H9 (cell line): Measurements from ENCODE around the gene NGRN. TPM values are rescaled to one million over a fixed set of nuclear protein-coding genes. Genes with fewer than 3 reads are reported as not detected.
"Not testable (repeated sequence)": the region's sequence is repeated elsewhere in the genome, so short reads cannot be mapped to it uniquely, and the experiment has no call there.

Experiments
- DNase-seq: peaks from one replicate; pipeline ENCODE4 v3.0.0-alpha.2; 2017
- H2AFZ ChIP-seq: one replicate; pipeline ENCODE4 v1.6.1; 2013; ENCODE audit warnings: mild to moderate bottlenecking, low read length, control low read depth, moderate library complexity
- H2AK5ac ChIP-seq: 2 replicates; pipeline ENCODE4 v1.6.1; 2013; ENCODE audit warnings: low read length, control low read depth, mixed read lengths; ENCODE audit not compliant: insufficient read length
- H2BK120ac ChIP-seq: one replicate; pipeline ENCODE4 v1.6.1; 2013; ENCODE audit warnings: low read depth, mild to moderate bottlenecking, low read length, control low read depth, inconsistent platforms; ENCODE audit not compliant: poor library complexity, severe bottlenecking
- H2BK12ac ChIP-seq: 2 replicates; pipeline ENCODE4 v1.6.1; 2013; ENCODE audit warnings: low read length, control low read depth, mixed read lengths, low read depth; ENCODE audit not compliant: insufficient read length
- H2BK15ac ChIP-seq: 2 replicates; pipeline ENCODE4 v1.6.1; 2013; ENCODE audit warnings: low read depth, low read length, control low read depth
- H2BK20ac ChIP-seq: one replicate; pipeline ENCODE4 v1.6.1; 2013; ENCODE audit warnings: low read depth, mild to moderate bottlenecking, low read length, control low read depth, inconsistent platforms; ENCODE audit not compliant: poor library complexity, severe bottlenecking
- H2BK5ac ChIP-seq: 2 replicates; pipeline ENCODE4 v1.6.1; 2013; ENCODE audit warnings: low read length, control low read depth, mixed read lengths; ENCODE audit not compliant: insufficient read length
- H3K14ac ChIP-seq: 2 replicates; pipeline ENCODE4 v1.6.1; 2013; ENCODE audit warnings: low read length, control low read depth; ENCODE audit not compliant: insufficient read depth
- H3K18ac ChIP-seq: 2 replicates; pipeline ENCODE4 v1.6.1; 2013; ENCODE audit warnings: low read depth, mild to moderate bottlenecking, mixed read lengths, low read length, control low read depth; ENCODE audit not compliant: insufficient read length
- H3K23ac ChIP-seq: 2 replicates; pipeline ENCODE4 v1.6.1; 2013; ENCODE audit warnings: low read length, control low read depth, mixed read lengths, low read depth; ENCODE audit not compliant: insufficient read length
- H3K23me2 ChIP-seq: 2 replicates; pipeline ENCODE4 v1.6.1; 2013; ENCODE audit warnings: low read depth, mild to moderate bottlenecking, mixed read lengths, low read length, control low read depth; ENCODE audit not compliant: insufficient read length, poor library complexity, severe bottlenecking
- H3K27ac ChIP-seq: 2 replicates; pipeline ENCODE4 v1.5.1; 2013; ENCODE audit warnings: low read length, control low read depth, mixed read lengths, low read depth; ENCODE audit not compliant: insufficient read length
- H3K27me3 ChIP-seq: 2 replicates; pipeline ENCODE4 v1.6.1; 2013; ENCODE audit warnings: low read length, control low read depth, inconsistent platforms; ENCODE audit not compliant: insufficient read depth
- H3K4ac ChIP-seq: 2 replicates; pipeline ENCODE4 v1.6.1; 2013; ENCODE audit warnings: low read depth, mild to moderate bottlenecking, control low read depth, inconsistent platforms, low read length, moderate library complexity
- H3K4me1 ChIP-seq: 2 replicates; pipeline ENCODE4 v1.6.1; 2013; ENCODE audit warnings: low read length, control low read depth, inconsistent platforms; ENCODE audit not compliant: insufficient read depth
- H3K4me2 ChIP-seq: 2 replicates; pipeline ENCODE4 v1.6.1; 2013; ENCODE audit warnings: low read length, control low read depth, mixed read lengths; ENCODE audit not compliant: insufficient read length, insufficient read depth
- H3K56ac ChIP-seq: 2 replicates; pipeline ENCODE4 v1.6.1; 2013; ENCODE audit warnings: low read depth, mild to moderate bottlenecking, mixed read lengths, low read length, control low read depth; ENCODE audit not compliant: insufficient read length
- H3K79me1 ChIP-seq: 2 replicates; pipeline ENCODE4 v1.6.1; 2013; ENCODE audit warnings: low read depth, mild to moderate bottlenecking, moderate library complexity, low read length, control low read depth, inconsistent platforms; ENCODE audit not compliant: insufficient read depth, poor library complexity, severe bottlenecking
- H3K79me2 ChIP-seq: 2 replicates; pipeline ENCODE4 v1.6.1; 2013; ENCODE audit warnings: low read length, control low read depth, inconsistent platforms; ENCODE audit not compliant: insufficient read depth
- H3K9ac ChIP-seq: 2 replicates; pipeline ENCODE4 v1.6.1; 2013; ENCODE audit warnings: low read length, control low read depth, mixed read lengths; ENCODE audit not compliant: insufficient read length; ENCODE audit errors: extremely low read depth
- H3K9me3 ChIP-seq: one replicate; pipeline ENCODE4 v1.6.1; 2013; ENCODE audit warnings: low read depth, low read length, inconsistent platforms; ENCODE audit not compliant: control insufficient read depth
- H3T11ph ChIP-seq: one replicate; pipeline ENCODE4 v1.6.1; 2013; ENCODE audit warnings: mild to moderate bottlenecking, low read length, control low read depth, inconsistent platforms
- H4K20me1 ChIP-seq: one replicate; pipeline ENCODE4 v1.6.1; 2013; ENCODE audit not compliant: control insufficient read depth, insufficient read length, insufficient read depth
- H4K5ac ChIP-seq: 2 replicates; pipeline ENCODE4 v1.6.1; 2013; ENCODE audit warnings: low read depth, mild to moderate bottlenecking, mixed read lengths, low read length, control low read depth; ENCODE audit not compliant: insufficient read length
- H4K8ac ChIP-seq: replicated peaks from 2 replicates; pipeline ENCODE4 v1.6.1; 2013; ENCODE audit warnings: low read length, control low read depth, mixed read lengths, low read depth; ENCODE audit not compliant: insufficient read length
- H4K91ac ChIP-seq: 2 replicates; pipeline ENCODE4 v1.6.1; 2013; ENCODE audit warnings: low read depth, mild to moderate bottlenecking, moderate library complexity, mixed read lengths, low read length, control low read depth; ENCODE audit not compliant: insufficient read length
- H3K27ac Mint-ChIP-seq, 3 experiments: 2 replicates in 2 of 3; 3 replicates in 1 of 3; pipeline ENCODE4 v1.8.0; 2020 to 2021; ENCODE audit warnings: mixed read lengths in 3 of 3, mild to moderate bottlenecking in 1 of 3, moderate library complexity in 1 of 3
- H3K27me3 Mint-ChIP-seq: 2 replicates; pipeline ENCODE4 v1.8.0; 2021; ENCODE audit warnings: low read depth, mild to moderate bottlenecking, moderate library complexity, mixed read lengths
- H3K36me3 Mint-ChIP-seq, 3 experiments: 2 replicates in 2 of 3; 3 replicates in 1 of 3; pipeline ENCODE4 v1.8.0; 2020 to 2021; ENCODE audit warnings: low read depth in 3 of 3, mixed read lengths in 3 of 3; ENCODE audit not compliant: insufficient read depth in 1 of 3
- H3K4me1 Mint-ChIP-seq, 2 experiments: 2 replicates each; pipeline ENCODE4 v1.8.0; 2020; ENCODE audit warnings: mixed read lengths in 2 of 2
- H3K4me3 Mint-ChIP-seq, 2 experiments: 2 replicates in 1 of 2; 3 replicates in 1 of 2; pipeline ENCODE4 v1.8.0; 2020 to 2021; ENCODE audit warnings: mild to moderate bottlenecking in 2 of 2, mixed read lengths in 2 of 2, moderate library complexity in 1 of 2
- H3K9me3 Mint-ChIP-seq, 2 experiments: 2 replicates in 1 of 2; 3 replicates in 1 of 2; pipeline ENCODE4 v1.8.0; 2020; ENCODE audit warnings: mild to moderate bottlenecking in 2 of 2, mixed read lengths in 2 of 2, moderate library complexity in 1 of 2
- WGBS: extraction: QIAGEN DNeasy Blood & Tissue Kit; methylation state at CpG from one replicate; pipeline ENCODE4 v1.1.7; 2013; ENCODE audit warnings: missing lambda C conversion rate, low lambda C conversion rate, mixed read lengths; ENCODE audit not compliant: insufficient read length; ENCODE audit errors: extremely low coverage; 5-methylcytosine and 5-hydroxymethylcytosine counted together
- total RNA-seq: library from RNA; stranded (reverse); gene quantifications from 2 replicates; pipeline ENCODE4 v1.2.1, GENCODE V29; 2021
- TF ChIP-seq, protein P1 (sequence below): fragments of 200-600 bp; sonication (generic); conservative IDR thresholded peaks from 3 replicates; pipeline ENCODE4 v1.8.0; 2021; ENCODE audit warnings: antibody characterized with exemption, mild to moderate bottlenecking

Gene NGRN
- total RNA-seq, 1 experiment from 2014 or later: 79.2 TPM

DNA sequence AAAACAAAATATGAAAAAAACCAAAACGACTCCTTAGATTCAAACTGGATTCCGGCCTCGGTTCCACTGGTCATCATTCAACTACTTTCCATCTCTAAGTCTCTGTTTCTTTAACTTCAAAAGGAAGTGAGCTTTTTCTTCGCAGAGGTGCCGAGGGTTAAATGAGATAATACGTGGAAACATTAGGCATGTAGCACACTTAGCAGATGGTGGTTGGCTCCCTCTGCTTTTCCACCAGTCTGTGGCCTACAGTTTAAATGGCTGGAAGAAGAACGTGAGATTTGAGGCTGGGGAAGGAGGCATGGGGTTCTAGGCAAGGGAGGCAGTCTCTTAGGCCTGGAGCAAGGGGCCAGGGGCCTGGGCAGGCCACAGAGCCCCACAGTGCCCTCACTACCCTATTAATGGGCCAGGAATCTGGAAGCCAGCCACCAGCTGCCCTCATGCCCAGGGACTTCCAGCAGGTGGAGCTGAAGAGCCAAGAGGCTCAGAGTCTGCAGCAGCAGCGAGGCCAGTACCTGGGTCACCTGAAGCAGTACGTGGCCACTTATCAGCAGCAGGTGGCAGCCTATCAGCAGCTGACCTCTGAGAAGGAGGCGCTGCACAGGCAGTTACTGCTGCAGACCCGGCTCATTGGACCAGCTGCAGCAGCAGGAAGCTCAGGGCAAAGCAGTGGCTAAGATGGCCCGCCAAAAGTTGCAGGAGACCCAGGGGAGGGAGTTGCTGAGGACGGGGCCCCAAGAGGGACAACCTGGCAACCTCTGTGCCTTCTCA is 27.8 kb downstream of the NGRN start:
- Mint-ChIP-seq H3K4me1 (peaks cover 21 to 22% of the 10 kb centered on the region in 2 experiments), H3K27ac (peak overlapping the region in 2 of 3 experiments; percentile 68 to 90; a peak in 3 of 7 replicates), H3K4me3 (peak overlapping the region in 1 of 2 experiments; percentile 21; a peak in 1 of 5 replicates)
- not testable (repeated sequence) for H3K23ac ChIP-seq, H2BK15ac ChIP-seq, H3K4me2 ChIP-seq, H3K27me3 Mint-ChIP-seq, H3T11ph ChIP-seq, H3K4me1 ChIP-seq, H3K56ac ChIP-seq, H3K9me3 Mint-ChIP-seq, H3K36me3 Mint-ChIP-seq, H2BK120ac ChIP-seq, H2AFZ ChIP-seq, H3K79me2 ChIP-seq, H3K9ac ChIP-seq, H4K5ac ChIP-seq, H3K9me3 ChIP-seq, H4K8ac ChIP-seq, H3K27ac ChIP-seq, H4K91ac ChIP-seq, H4K20me1 ChIP-seq, H2BK12ac ChIP-seq, H2BK5ac ChIP-seq, H3K79me1 ChIP-seq, H3K27me3 ChIP-seq, H2BK20ac ChIP-seq, H3K23me2 ChIP-seq, H2AK5ac ChIP-seq, H3K4ac ChIP-seq
- Histone ChIP-seq H3K18ac (peak overlapping the region; percentile 71), H3K14ac (peak overlapping the region; percentile 70; the same call in 1 of the 2 replicates)
- DNase-seq: peak; percentile 99
- no CpG with 5 or more reads among the region's 13 CpGs for WGBS
- TF ChIP-seq, protein P1, sequence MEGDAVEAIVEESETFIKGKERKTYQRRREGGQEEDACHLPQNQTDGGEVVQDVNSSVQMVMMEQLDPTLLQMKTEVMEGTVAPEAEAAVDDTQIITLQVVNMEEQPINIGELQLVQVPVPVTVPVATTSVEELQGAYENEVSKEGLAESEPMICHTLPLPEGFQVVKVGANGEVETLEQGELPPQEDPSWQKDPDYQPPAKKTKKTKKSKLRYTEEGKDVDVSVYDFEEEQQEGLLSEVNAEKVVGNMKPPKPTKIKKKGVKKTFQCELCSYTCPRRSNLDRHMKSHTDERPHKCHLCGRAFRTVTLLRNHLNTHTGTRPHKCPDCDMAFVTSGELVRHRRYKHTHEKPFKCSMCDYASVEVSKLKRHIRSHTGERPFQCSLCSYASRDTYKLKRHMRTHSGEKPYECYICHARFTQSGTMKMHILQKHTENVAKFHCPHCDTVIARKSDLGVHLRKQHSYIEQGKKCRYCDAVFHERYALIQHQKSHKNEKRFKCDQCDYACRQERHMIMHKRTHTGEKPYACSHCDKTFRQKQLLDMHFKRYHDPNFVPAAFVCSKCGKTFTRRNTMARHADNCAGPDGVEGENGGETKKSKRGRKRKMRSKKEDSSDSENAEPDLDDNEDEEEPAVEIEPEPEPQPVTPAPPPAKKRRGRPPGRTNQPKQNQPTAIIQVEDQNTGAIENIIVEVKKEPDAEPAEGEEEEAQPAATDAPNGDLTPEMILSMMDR: peak; percentile 97
